ENCODE measurements around the gene MYOCD.

GRCh38 chr17:12634789-12635414, 30.8 kb upstream of the MYOCD start:
- TF ChIP-seq CTCF (IDR thresholded peaks at IDR 0.05) (no peak), EP300 (IDR thresholded peaks at IDR 0.05) (no peak), POLR2A (IDR thresholded peaks at IDR 0.05) (no peak), POLR2AphosphoS5 (IDR thresholded peaks at IDR 0.05) (no peak)

Data from suprapubic skin (tissue), 4 donors.